ACHN (cell line): ENCODE results near the gene RBM39.
A peak's percentile ranks its signal among the peaks of the same experiment; 100 is the strongest.
"Not testable (repeated sequence)": the region's sequence is repeated elsewhere in the genome, so short reads cannot be mapped to it uniquely, and the experiment has no call there.

Experiments used
- DNase-seq: peaks from one replicate; pipeline ENCODE4 v3.0.0-alpha.2; 2015
- in situ Hi-C: cut with HindIII; loops from 2 replicates; pipeline ENCODE4 v1.10.0; 2017; ENCODE audit warnings: low sequenced_read_pairs, low pct_ligation_motif_present, low pct_unique_long_range_greater_than_20kb

The RBM39 gene

DNA sequence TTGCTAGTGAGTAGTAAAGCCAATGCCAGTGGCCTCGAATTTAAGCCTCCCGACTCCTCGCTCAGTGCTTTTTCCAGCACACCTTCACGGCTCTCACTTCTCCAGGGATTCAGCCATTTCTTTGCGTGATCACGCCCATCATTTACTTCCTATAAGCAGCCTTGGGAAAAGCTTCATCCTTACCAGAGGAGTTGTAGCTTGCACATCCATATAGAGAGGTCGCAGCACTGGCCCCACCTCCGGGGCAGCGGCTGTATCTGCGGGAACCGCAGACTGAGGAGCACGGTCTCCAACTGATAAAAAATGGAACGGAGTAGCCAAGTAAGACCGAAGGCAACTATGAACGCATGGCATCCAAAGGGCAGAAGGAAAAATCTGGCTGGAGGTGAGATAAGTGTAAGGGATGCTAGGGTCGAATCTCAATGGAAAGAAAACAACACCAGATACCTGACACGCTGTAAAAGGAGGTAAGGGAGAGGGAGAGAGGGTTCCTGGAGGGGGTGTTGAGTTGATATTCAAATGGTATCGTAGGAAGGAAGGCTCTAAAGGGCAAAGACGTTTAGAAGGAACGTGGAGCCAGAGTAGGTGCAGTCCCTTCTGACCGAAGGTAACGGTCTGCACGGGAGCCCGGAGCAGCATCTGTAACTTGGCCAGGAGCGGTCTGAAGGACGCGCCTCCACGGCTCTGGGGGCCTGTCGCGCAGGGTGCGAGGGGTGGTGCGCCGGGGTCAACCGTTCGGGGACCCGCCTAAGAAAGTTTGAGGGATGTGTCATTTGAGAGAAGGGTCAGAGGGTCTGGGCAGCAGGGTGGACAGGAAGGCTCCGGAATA is 43.5 kb downstream of the RBM39 start:
- DNase-seq: no peak
- in situ Hi-C loops: no loop called here

- in situ Hi-C loops: no loop called here
- no peak for DNase-seq
These were observed 44.3 kb downstream of the RBM39 start for GRCh38 chr20:35697696-35698297.

DNA sequence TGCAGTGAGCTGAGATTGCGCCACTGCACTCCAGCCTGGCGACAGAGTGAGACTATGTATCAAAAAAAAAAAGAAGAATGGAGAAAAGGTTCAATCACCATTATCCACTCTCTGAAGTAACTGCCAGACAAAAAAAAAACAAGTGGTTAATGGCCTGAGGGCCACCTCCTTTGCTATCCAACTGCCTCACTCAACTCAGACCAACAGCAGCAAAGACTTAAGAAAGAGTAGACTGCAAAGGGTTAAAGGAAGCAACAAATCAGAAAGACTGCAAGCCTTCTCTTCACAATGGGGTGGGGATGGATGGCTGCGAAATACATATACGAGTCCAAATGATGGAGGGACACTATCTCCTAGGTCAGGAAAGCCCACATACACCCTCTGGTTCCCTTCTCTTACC is 46.1 kb downstream of the RBM39 start:
- in situ Hi-C loops: no loop called here
- DNase-seq: no peak

- in situ Hi-C loops: no loop called here
These were observed 46.8 kb downstream of the RBM39 start for GRCh38 chr20:35695245-35695749.

DNA sequence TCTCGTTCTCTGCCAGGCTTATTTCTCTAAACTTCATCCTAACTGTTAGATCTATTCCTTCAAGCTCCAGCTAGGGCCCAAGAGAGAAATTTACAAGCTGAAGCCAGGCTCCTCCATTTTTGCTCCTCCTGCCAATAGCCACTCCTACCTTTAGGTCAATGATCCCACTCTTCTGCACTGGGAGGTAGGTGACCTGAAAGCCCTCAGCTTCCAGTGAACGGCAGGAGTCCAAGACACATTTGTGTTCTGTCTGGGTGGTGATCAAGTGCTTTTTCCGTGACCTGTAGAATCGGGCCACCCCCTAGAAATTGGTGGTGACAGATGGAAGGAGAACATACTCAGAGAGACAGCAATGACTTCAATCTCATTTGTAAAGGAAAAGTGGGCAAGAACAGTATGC is 51.8 kb downstream of the RBM39 start:
- DNase-seq: no peak
- in situ Hi-C loops: no loop called here

More at GRCh38 chr20:35695245-35695749, 46.8 kb downstream of the RBM39 start:
- DNase-seq: no peak

- DNase-seq, in situ Hi-C loops: not testable (repeated sequence)
These were observed 55.2 kb downstream of the RBM39 start for GRCh38 chr20:35686872-35687271.

DNA sequence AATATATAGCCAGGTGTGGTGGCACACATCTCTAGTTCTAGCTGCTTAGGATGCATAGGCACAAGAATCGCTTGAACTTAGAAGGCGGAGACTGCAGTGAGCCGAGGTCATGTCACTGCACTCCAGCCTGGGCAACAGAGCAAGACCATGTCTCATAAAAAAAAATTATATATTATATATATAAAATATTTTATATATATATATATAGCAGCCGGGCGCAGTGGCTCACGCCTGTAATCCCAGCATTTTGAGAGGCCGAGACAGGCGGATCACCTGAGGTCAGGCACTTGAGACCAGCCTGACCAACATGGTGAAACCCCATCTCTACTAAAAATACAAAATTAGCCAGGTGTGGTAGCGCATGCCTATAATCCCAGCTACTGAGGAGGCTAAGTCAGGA is 56.7 kb downstream of the RBM39 start:
- DNase-seq, in situ Hi-C loops: not testable (repeated sequence)

GRCh38 chr20:35681960-35682359 is 60.1 kb downstream of the RBM39 start:
- DNase-seq: no peak
- in situ Hi-C loops: no loop called here

DNA sequence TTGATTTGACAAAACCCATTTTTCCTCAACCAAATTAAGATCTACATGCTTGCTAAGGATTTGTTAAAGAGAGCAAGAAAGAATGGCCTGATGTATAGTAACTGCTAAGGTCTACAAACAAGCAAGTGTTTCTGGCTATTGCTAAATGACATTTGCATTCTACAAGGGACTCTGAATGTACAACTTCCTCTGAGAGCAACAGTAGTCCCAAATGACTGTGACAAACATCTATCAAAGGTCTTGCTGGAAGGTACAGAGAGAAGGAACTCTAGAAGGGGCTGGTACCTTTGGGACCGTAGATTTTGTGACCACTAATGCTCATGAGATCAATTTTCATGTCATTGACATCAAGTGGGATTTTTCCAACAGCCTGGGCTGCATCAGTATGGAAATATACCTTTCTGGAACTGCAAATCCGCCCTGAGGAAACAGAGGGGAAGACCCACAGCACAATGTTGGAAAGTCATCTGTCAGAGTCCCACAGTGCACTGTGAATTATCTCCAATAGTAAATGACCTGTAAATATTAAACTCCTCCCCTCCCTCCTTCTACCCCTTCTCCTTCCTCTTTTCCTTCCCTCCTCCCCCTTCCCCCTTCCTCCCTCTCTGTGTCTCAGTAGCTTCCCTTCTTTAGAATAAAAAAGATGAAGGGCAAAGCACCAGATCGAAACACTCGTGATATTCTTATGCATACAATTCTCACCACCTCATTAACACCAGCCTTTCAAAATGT is 61.4 kb downstream of the RBM39 start:
- DNase-seq: no peak
- in situ Hi-C loops: no loop called here

GRCh38 chr20:35674921-35675320 is 67.1 kb downstream of the RBM39 start:
- in situ Hi-C loops: no loop called here
- no peak for DNase-seq

DNA sequence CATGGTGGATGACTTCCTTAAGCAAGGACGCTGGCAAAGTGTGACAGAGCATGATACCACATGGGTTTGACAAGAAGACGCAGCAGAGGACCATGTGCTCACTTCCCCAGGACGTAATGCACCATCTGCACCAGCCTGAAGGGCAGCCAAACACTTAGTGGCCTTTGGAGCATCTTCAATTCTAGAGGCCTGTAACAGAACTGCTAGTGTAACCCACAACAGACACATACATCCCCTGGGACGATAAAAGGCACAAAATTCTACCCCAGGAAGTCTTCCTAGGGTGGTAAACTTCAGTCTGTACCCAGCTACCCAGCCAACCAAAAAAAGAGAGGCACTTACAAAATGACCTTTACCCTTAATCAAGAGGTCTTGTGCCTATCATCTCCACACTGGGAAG is 68.2 kb downstream of the RBM39 start:
- no peak for DNase-seq
- in situ Hi-C loops: no loop called here

DNA sequence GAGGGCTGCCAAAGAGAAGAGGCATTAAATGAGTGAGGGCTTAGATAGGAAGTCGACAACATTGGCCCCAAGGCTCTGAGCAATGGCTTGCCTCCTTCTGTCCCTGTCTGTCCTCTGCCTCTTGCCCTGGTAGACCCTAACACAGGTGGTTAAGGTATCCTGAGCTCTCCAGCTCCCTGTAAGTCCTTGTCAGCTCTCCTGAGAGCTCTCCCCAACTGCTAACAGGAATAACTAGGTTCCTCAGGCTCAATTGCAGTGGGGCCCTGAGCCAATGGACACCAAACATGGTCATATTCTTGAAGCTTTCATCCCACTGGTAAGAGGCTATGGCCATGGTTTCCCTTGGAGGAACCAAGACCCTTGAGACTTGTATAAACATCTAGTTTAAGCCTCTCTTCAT is 72.4 kb downstream of the RBM39 start:
- no peak for DNase-seq
- in situ Hi-C loops: no loop called here

- DNase-seq: no peak
- in situ Hi-C loops: no loop called here
These were observed 72.8 kb downstream of the RBM39 start for GRCh38 chr20:35669221-35669620.

DNA sequence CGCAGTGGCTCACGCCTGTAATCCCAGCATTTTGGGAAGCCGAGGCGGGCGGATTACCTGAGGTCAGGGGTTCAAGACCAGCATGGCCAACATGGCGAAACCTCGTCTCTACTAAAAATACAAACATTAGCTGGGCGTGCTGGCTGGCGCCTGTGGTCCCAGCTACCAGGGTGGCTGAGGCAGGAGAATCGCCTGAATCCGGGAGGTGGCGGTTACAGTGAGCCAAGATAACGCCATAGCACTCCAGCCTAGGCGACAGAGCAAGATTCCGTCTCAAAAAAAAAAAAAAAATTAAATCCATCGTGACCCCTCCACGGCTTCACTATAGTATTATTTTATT is 76.1 kb downstream of the RBM39 start:
- in situ Hi-C loops: no loop called here
- DNase-seq: no peak

DNA sequence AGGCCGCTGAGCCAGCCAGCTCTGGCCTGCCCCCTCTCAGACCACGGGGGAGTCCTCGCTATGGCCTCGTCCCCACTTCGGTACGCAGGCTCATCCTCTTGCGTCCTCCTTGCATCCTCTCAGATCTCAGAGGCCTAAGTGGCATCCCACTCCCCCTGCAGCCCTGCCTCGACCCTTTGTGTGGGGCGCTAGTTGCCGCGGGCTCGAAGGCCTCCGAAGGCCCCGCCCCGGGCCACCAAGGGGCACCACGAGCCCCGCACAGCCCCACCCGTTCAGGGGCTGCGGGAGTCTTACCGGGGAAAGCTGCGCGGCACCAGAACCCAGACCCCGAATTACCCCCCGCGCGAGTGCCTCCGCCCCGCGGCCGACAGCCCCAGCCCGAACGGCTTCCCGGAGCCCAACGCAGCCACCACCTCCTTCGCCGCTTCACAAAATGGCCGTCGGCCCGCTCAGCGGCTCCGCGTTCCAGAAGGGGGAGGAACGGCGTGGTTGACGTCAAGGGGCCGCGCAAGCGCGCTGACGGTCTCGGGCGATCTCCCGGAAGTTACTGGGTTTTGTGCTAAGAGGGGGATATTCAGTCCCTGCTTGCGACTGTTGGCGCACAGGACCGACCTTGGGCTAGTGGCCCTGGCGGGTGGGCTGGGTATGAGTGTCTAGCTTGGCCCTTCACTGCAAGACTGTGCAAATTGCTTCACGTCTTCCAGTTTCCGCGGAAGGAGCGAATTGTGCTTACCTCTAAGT is 77.4 kb downstream of the RBM39 start, which contains the start of the genes CPNE1 and RBM12:
Gene CPNE1 (minus strand): TSS at position 435 of the 741 bp plus-strand sequence. CDS start 31,977 bp downstream, outside the sequence.
Gene RBM12 (minus strand): TSS at position 435 of the 741 bp plus-strand sequence. CDS start 9,578 bp downstream, outside the sequence.
- in situ Hi-C loops: no loop called here
- DNase-seq: peak; percentile 90

- peak; percentile 34 for DNase-seq
- in situ Hi-C loops: no loop called here
These were observed 78.3 kb downstream of the RBM39 start for GRCh38 chr20:35663516-35664465.

DNA sequence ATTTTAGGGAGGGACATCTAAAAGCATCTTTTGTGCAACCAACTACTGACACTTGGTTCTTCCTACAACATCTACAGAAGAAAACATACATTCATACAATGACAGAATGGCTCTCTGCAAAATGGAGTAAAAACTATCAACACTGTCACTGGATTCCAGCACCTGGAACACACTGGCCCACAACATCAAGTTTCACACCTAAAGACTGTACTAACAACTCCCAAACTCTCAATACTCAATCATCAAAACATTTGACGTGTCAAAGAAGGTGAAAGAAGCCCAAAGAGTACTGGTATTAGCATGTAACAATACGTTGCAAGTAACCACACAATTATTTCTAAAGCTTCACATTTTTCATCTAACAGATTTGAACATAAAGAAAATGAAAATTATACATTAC is 79.5 kb downstream of the RBM39 start:
- no peak for DNase-seq
- in situ Hi-C loops: no loop called here
